SKM-1 (cell line): ENCODE data around the gene LMTK3.

Experiments
- DNase-seq: peaks from one replicate; lab custom pipeline; 2025; ENCODE audit not compliant: unreplicated experiment; lab: John Stamatoyannopoulos, UW

The LMTK3 gene, protein sequence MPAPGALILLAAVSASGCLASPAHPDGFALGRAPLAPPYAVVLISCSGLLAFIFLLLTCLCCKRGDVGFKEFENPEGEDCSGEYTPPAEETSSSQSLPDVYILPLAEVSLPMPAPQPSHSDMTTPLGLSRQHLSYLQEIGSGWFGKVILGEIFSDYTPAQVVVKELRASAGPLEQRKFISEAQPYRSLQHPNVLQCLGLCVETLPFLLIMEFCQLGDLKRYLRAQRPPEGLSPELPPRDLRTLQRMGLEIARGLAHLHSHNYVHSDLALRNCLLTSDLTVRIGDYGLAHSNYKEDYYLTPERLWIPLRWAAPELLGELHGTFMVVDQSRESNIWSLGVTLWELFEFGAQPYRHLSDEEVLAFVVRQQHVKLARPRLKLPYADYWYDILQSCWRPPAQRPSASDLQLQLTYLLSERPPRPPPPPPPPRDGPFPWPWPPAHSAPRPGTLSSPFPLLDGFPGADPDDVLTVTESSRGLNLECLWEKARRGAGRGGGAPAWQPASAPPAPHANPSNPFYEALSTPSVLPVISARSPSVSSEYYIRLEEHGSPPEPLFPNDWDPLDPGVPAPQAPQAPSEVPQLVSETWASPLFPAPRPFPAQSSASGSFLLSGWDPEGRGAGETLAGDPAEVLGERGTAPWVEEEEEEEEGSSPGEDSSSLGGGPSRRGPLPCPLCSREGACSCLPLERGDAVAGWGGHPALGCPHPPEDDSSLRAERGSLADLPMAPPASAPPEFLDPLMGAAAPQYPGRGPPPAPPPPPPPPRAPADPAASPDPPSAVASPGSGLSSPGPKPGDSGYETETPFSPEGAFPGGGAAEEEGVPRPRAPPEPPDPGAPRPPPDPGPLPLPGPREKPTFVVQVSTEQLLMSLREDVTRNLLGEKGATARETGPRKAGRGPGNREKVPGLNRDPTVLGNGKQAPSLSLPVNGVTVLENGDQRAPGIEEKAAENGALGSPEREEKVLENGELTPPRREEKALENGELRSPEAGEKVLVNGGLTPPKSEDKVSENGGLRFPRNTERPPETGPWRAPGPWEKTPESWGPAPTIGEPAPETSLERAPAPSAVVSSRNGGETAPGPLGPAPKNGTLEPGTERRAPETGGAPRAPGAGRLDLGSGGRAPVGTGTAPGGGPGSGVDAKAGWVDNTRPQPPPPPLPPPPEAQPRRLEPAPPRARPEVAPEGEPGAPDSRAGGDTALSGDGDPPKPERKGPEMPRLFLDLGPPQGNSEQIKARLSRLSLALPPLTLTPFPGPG (N-terminal part only)

DNA sequence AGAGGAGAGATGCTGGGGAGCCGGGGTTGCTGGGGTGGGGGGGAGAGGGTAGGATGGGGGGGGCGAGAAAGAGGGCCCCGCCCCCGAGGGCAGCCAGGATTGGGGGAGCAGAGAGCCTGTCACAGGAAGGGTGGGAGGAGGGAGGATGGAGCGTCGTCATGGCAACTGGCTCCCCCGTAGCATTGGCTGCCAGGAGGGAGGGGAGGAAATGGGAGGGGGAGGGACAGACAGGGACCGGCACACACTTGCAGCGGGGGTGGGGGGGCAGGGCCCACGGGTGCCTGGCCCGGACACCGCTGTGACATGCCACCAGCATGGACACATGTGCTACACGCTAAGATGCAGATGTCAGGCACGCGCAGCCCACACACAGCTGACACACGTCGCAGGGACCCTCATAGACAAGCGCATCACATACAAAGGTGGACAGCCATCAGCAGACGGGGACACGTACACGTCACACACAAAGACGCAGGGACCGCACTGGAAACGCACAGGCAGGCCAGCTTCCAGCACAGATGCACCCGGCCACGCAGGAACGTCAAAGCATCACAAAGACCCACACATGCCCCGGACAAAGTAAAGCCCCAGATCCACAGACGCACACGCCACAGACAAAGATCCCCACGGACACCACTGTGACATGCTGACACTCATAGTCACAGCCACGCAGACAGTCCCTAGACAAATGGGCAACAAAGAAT lies at the start of gene LMTK3:
TSS of gene LMTK3 (minus strand) at position 36 of the 704 bp plus-strand sequence. CDS start 259 bp downstream, outside the sequence.
- DNase-seq, result no peak

DNA sequence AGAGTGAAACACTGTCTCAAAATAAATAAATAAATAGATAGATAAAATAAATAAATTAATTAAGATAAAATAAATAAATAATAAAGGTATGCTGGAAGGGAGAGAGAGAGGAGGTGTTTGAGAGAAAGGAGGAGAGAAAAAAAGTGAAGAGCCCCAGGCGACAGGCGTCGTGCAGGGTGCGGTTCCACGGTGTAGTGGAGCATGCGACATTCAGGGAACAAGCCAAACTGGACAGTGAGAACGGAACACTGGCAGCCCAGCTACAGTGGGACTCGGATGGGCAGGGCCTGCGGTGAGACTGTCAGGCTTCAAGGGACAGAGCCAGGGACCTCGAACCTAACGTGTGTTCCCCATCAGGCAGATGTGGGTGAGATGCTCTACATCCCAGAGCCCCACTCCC lies 49.8 kb upstream of the LMTK3 start:
- DNase-seq, result no peak

DNA sequence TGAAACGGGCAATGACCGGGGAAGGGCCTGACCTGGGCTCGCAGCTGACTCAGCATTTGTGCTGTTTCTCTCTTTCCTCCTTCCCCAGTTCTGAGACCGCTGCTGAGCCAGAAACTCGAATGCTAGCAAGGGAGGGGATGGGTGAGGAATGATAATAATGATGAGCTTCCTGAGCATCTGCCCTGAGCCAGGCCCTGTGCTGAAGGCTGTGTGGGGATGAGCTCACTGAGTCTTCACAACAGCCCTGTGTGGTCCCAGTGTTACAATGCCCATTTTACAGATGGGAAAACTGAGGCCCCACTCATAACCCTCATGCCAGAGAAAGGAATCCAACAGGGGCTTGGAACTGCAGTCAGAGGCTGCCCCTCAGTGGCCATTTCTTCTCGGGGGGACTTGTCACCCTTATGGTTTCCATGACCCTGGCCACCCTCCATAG lies 48.5 kb upstream of the LMTK3 start:
- no peak for DNase-seq

DNA sequence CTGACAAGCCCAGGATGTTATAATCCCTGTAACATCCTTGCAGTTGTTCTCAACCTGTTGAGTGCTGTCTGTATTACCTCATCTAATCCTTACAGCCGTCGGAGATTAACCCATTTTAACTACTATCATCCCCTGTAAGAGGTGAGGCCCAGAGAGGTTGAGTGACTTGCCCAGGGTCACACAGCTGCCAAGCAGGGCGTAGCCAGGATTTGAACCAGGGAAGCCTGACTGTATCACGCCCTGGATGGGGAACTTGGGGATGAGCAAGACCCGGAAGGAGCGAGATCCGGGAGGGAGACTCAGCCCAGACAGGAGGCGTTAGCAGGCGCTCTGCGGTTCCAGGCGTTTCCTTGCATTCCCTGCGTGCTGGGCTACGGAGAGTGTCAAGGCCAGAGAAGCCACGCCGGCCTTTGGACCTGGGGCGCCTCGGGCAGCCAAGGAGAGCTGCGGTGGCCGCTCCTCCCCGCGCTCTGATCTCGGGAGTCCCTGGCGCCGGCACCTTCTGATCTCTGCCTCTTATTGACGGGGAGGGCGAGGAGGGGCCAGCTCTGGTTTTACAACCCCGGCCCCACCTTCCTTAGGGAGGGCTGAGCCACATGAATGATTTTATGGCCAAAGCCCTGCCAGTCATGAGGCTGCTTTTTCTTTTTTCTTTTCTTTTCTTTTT lies 46.5 kb upstream of the LMTK3 start:
- DNase-seq, result no peak

DNA sequence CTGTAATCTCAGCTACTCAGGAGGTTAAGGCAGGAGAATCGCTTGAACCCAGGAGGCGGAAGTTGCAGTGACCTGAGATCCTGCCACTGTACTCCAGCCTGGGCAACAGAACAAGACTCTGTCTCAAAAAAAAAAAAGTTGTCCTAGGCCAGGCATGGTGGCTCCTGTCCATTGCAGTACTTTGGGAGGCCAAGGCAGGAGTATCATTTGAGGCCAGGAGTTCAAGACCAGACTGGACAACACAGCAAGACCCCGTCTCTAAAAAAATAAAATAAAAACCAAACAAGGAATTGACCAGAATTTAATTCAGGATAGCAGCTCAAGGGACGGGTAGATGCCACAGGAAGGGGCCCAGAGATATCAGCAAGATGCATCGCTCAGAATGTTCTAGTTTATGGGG lies 45.2 kb upstream of the LMTK3 start:
- no peak for DNase-seq

DNA sequence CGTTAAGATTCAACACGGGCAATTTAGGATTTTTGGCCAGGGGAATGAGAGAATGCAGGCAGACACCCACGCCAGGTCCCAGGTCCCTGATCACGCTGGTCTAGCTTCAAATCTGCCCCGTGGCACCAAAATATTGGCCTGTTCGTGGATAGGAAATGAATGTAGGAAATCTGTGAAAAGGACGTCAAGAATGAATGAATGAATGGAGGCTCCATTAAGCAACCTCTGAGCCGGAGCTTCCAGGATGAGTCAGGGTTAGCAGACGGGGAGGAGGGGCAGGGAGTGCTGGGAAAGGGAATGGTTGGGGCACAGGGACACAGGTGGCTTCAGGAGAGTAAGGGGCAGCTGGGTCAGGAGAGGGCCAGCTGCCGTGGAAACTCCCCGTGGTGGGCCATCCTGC lies 44.5 kb upstream of the LMTK3 start:
- DNase-seq, result no peak

DNA sequence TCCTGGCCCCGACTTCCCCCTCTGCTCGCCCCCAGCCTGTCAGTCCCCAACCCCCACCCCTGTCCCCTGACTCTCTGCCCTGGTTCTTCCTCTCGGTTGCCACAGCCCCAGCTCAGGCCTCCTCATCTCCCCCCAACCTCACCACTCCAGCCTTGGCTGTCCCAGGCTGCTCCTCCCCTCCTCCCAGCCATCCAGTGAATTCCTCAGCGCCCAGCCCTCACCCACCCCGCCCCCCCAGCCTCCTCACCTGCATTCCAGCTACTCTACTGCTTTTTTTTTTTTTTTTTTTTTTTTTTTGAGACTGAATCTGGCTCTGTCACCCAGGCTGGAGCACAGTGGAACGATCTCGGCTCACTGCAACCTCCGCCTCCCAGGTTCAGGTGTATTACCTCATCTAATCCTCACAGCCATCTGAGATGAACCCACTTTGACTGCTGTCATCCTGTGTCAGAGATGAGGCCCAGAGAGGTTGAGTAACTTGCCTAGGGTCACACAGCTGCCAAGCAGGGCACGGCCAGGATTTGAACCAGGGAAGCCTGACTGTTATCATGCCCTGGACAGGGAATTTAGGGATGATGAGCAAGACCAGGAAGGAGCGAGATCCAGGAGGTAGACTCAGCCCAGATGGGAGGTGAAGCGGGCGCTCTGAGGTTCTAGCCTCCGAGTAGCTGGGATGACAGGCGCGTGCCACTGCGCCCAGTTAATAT lies 42.9 kb upstream of the LMTK3 start:
- no peak for DNase-seq

DNA sequence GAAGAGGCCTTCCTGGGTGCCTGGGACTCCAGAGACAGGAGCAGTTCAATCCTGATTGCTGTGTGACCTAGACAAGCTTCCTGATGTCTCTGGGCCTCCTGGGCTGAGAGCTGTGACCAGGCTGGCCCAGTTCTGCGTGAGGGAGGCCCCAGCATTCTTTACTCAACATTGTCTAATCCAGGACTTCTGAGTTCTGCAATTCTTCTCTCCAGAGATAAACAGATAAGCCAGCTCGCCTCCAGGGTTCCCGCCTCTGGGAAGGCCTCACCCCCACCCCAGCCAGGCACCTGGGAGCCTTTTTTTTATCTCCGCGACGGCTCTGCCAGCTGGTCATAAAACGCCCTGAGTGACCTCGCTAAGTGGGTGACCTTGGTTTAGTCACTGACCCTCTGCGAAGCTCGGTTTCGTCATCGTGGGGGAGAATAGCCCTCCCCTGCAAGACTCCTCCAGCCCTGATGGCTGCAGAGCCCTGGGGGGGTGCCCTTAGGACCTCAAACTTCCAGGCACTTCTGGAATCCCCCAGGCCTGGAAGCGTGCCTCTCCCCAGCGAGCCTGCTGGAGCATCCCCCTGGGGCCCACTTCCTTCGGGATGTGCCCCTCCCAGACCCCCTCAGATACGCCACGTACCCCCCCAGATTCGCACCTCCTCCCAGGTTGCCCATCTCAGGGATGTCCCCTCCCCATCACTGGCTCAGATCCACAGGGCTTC lies 42.2 kb upstream of the LMTK3 start:
- DNase-seq, result no peak

DNA sequence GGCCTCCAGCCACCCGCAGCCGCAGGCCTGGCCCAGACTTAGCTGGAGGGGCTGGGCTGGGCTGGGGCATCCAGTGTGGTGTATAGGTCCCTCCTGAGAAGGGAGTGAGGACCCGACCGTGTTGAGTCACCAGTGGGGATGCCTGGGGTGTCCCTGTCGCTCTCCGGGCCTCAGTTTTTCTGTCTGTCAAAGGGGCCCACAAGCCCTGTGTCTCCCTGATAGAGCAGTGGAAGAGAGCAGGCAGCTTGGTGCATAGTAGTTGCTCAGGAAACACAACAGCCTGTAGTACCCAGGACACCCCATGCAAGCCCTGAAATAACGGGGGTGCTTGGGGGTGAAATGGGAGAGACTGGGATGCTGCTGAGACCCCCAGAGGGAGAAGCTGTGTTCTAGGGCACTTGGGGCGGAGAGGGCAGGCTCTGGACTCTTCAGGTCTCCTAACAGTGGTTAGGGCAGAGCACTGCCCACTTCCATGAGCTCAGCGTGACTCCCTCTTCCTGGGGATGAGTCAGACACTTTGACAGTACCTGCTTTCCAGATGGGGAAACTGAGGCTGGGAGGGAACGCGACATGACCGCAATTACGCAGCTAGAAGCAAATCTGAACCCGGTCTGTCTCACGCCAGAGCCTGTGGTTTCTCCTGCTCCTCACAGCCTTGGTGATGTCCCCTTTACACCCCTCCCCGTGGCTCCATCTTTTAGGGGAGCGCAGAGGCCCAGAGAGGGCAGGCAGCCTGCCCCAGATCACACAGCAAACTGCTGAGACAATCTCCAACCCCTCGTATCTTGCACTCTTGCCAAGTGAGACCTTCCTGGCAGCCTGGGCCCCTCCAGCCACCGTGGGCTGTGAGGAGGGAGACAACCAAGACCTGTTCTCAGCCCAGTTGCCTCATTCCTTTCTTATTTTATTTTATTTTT lies 41.0 kb upstream of the LMTK3 start:
- no peak for DNase-seq

DNA sequence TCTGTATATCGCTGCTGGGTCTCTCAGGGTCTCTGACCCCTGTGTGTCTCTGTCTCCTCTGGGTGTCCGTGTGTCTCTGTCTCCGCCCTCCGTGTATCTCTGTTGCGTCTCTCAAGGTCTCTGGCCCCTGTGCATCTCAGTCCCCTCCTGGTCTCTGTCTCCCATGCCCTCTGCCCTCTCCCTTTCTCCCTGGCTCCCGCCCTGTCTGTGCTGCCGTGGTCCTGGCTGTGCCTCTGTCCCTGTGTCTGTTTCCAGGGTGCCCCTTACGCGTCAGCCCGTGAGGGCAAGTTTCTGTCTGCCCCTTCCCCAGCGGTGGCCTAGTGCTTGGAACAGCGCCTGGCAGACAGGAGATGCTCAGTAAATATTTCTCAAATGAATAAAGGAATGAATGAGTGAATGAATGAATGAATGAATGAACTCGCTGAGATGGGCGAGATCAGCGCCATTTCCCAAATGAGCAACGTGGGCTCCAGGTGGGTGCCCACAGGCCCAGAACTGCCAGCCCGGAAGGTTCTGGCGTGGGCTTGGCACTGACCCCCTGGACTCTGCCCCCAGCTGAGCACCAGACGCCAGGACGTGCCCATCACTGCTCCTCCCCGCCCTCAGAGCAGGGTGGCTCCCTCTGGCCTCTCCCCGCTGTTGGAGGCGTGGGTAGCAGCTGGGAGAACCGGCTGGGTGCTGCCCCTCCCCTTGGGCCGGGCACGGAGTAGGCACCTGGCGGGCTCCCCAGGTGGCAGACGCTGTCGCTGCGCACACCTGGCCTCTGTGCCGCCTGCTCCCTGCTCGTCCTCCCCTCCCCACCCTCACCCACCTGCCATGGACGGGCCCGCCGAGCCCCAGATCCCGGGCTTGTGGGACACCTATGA lies 40.0 kb upstream of the LMTK3 start, which contains the start of gene SULT2B1:
TSS of gene SULT2B1 (plus strand) at position 736 of the 866 bp plus-strand sequence. CDS start at position 817, 81 bp downstream.
- DNase-seq, result no peak

DNA sequence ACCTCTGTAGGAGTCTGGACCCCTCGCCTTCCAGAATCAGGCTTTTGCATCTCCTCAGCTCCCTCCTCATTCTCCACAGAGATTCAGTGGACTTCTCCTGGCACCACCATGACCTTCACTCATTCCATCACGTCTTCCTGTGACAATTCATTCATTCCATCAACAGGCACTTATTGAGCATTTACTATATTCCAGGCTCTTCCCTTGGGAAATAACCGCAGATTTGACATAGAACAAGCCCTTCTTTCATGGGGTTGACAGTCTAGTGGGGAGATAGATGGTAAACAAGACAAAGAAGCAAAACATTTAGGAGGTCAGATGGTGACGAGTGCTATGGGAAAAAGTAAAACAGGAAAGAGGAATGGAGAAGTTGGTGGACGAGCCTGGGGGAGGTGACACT lies 37.7 kb upstream of the LMTK3 start:
- no peak for DNase-seq

DNA sequence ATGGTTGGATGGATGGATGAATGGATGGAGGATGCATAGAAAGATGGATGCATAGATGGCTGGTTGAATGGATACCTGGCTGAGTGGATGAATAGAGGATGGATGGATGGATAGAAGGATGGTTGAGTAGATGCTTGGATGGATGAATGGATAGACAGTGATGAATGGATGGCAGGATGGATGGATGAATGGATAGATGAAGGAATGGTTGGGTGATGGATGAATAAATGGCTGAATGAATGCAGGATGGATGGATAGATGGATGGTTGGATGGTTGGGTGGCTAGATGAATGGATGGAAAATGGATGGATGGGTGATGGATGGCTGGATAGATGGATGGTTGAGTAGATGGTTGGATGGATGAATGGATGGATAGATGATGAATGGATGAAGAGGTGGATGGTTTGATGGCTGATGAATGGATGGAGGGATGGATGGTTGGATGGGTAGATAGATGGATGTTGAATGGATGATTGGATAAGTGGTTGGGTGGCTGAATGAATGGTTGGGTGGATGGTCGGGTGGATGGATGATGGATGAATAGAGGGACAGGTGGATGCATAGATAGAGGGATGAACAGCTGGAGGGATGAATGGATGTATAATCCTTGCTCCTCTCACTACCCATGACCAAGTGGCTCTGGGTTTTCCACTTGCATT lies 36.7 kb upstream of the LMTK3 start:
- DNase-seq, result no peak

DNA sequence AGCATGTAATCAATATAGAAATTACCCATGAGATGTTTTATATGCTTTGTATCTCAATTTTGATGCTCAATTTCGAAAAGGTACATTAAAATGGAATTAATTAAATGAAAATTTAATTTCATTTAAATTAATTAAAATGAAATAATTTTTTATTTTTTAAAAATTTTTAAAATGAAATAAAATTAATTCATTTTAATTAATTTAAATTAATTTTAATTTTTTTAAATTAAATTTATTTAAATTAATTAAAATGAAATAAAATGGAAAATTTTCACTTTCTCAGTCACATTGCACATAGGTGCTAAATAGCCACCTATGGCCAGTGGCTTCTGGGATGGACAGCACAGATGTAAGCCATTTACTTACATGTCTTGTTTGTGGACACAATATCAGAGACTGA lies 36.1 kb upstream of the LMTK3 start:
- no peak for DNase-seq

DNA sequence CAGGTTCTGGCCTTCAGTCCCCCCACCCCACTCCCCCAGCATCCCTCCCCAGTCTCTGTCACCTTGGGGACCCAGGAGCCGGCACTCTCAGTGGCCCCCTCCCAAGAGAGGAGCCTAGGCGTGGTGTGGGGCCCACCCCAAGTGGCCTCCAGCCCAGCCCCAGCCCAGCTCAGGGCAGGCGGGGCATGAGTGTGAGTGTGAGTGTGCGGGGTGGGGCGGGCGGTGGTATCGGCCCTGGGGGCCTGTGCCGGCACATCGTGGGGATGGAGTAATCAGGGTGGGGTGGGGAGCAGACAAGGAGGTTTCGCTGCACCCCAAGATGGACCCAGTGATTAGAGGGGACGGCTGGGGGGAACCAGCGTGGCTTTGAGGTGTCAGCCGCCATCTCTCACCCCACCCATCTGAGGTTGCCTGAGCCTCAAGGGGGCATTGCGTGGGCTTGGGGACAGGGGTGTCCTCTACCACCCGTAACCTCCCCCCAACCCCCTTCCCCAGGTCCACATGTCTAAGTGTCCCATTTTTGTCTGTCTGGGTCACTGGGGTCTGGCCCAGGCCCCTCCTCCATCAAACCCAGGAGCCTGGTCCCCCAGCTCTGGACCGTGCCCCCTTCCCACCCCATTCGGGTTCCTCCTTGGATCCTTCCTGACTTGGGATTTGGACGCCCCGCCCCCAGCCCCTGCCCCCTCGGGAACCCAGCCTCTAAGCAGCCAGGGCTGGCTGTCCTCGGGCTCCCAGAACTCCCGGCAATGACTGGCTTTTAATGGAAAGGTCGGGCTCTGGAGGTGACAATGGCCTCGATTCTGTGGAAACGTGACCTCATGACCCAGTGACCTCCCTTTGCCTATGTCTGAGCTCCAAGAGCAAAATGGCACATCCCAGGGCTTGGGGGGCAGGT lies 33.5 kb upstream of the LMTK3 start:
- DNase-seq, result no peak

DNA sequence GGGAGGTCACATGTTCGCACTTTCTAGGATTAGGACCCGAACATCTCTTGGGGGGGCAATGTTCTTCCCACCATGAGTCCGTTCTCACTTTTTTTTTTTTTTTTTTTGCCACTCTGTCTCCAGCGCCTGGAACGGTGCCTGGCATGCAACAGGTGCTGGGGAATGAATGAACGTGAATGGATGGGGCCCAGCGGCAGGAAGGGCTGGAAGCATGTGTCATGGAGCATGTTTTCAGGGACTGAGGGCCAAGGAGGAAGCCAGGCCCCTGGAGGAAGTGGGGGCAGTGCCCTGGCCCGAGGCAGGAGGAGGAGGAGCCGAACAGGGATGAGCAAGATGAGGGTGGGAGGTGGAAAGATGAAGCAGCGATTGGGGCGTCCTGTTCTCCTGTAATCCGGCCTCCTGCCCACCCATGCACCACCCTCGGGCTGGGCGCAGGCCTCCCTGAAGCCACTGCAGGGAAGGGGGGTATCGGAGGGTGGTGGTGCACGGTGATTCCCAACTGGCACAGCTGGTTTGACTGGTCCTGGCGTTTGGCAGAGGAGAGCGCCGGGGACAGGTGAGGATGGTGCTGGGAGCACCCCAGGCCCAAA lies 31.6 kb upstream of the LMTK3 start:
- no peak for DNase-seq
